ENCODE measurements around the gene MTFMT. TPM values are rescaled to one million over a fixed set of nuclear protein-coding genes. Genes with fewer than 3 reads are reported as not detected.

The MTFMT gene
- total and polyA plus RNA-seq, 2 donors (not counting 1 experiment from before 2014, with no cell fraction given), result 16.6 to 17.0 TPM

DNA sequence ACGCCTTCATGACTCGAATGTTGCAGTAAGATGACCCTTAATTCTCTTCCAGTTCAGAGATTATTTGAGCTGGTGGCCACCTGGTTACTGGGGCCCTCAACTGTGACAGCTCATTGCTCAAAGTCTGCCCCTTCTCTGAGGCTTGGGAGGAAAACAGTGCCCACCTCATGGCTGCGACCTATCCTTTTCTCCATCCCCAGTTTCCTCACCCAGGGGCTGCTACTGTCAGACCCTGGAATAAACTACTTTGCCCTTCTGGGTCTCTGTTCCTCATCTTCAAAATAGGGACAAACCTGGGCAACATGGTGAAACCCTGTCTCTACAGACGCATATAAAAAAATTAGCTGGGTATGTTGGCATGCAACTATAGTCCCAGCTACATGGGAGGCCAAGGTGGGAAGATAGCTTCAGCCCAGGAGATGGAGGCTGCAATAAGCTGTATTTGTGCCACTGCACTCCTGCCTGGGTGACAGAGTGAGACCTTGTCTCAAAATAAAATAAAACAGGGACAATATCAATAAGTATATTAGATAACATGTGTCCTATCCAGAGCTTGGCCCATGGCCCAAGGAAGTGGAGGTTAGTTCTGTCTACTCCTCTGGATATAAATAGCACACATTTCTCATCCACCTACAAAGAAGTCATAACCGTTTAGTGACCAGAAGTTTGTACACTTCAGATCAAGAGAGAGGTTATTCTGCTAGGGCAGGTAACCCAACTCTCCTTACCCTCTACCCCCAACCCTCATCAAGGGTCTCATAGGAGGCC, 40.5 kb upstream of the MTFMT start:
- H3K9me3 ChIP-seq (ENCODE audit: control insufficient read depth, insufficient read depth, low read depth, low read length), result no peaks in the 10 kb centered on the region
- peaks cover 44% of the 10 kb centered on the region for H3K4me1 ChIP-seq (ENCODE audit: control insufficient read depth, extremely low read depth, insufficient read depth, low read length)
- H2AFZ ChIP-seq (ENCODE audit: low read length), result no peak overlapping the region
- TF ChIP-seq EZH2 (IDR thresholded peaks at IDR 0.05; ENCODE audit: low read length, missing control alignments), result no peak
- TF ChIP-seq, protein P1, sequence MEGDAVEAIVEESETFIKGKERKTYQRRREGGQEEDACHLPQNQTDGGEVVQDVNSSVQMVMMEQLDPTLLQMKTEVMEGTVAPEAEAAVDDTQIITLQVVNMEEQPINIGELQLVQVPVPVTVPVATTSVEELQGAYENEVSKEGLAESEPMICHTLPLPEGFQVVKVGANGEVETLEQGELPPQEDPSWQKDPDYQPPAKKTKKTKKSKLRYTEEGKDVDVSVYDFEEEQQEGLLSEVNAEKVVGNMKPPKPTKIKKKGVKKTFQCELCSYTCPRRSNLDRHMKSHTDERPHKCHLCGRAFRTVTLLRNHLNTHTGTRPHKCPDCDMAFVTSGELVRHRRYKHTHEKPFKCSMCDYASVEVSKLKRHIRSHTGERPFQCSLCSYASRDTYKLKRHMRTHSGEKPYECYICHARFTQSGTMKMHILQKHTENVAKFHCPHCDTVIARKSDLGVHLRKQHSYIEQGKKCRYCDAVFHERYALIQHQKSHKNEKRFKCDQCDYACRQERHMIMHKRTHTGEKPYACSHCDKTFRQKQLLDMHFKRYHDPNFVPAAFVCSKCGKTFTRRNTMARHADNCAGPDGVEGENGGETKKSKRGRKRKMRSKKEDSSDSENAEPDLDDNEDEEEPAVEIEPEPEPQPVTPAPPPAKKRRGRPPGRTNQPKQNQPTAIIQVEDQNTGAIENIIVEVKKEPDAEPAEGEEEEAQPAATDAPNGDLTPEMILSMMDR (conservative IDR thresholded peaks at IDR 0.05 in 1 of 2, IDR thresholded peaks at IDR 0.05 in 1 of 2; ENCODE audit: low read depth in 1 of 2, low read length in 2 of 2), result no peak
- no peak overlapping the region for H3K4me3 ChIP-seq (replicated peaks in 1 of 4; ENCODE audit: control extremely low read depth in 1 of 4, insufficient read depth in 1 of 4, low read depth in 3 of 4, low read length in 4 of 4)
- H3K27me3 ChIP-seq (ENCODE audit: control insufficient read depth, insufficient read depth, low read length), result peaks cover 7% of the 10 kb centered on the region
- H3K9ac ChIP-seq (ENCODE audit: insufficient read depth, low read length), result no peak overlapping the region
- peak overlapping the region; percentile 68 for H3K27ac ChIP-seq (ENCODE audit: insufficient read depth, low read length)
- no peaks in the 10 kb centered on the region for H4K20me1 ChIP-seq (ENCODE audit: control insufficient read depth, extremely low read depth, insufficient read depth, low read length)
- no peaks in the 10 kb centered on the region for H3K36me3 ChIP-seq (ENCODE audit: control insufficient read depth, insufficient read depth, low read length)
- DNase-seq (ENCODE audit: low read depth in 2 of 2), result no peak
- H3K79me2 ChIP-seq (ENCODE audit: control insufficient read depth, insufficient read depth, low read length), result no peaks in the 10 kb centered on the region
- H3K4me2 ChIP-seq (ENCODE audit: extremely low read depth, insufficient read depth, low read length), result peak overlapping the region; percentile 47

DNA sequence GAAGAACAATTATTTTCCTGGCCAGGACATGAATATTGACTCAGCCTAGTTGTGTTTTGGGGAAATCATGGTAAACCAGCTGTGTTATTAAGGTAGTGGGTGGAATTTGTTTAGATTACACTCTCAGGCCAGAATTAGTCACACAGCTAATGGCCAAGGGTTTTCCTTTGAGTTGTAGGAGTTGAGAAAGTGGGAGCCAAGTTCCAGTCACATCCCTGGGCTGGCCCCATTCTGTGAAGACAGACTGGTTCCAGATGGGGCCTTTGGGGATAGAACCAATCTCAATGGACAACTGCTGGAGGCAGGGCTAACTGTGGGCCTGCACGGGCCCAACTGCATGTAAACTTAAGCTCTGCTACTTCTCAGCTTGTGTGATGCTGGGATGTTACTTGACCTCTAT, 39.7 kb upstream of the MTFMT start:
- Histone ChIP-seq H4K20me1 (ENCODE audit: control insufficient read depth, extremely low read depth, insufficient read depth, low read length) (no peaks in the 10 kb centered on the region), H3K4me2 (ENCODE audit: extremely low read depth, insufficient read depth, low read length) (no peak overlapping the region), H3K36me3 (ENCODE audit: control insufficient read depth, insufficient read depth, low read length) (no peaks in the 10 kb centered on the region), H3K27ac (ENCODE audit: insufficient read depth, low read length) (peak overlapping the region; percentile 78), H3K79me2 (ENCODE audit: control insufficient read depth, insufficient read depth, low read length) (no peaks in the 10 kb centered on the region), H3K9me3 (ENCODE audit: control insufficient read depth, insufficient read depth, low read depth, low read length) (no peaks in the 10 kb centered on the region), H3K27me3 (ENCODE audit: control insufficient read depth, insufficient read depth, low read length) (peaks cover 9% of the 10 kb centered on the region), H3K9ac (ENCODE audit: insufficient read depth, low read length) (no peak overlapping the region), H3K4me3 (replicated peaks in 1 of 4; ENCODE audit: control extremely low read depth in 1 of 4, insufficient read depth in 1 of 4, low read depth in 3 of 4, low read length in 4 of 4) (no peak overlapping the region), H3K4me1 (ENCODE audit: control insufficient read depth, extremely low read depth, insufficient read depth, low read length) (peaks cover 44% of the 10 kb centered on the region), H2AFZ (ENCODE audit: low read length) (no peak overlapping the region)
- peak; percentile 95 to 100 for DNase-seq (ENCODE audit: low read depth in 2 of 2)
- TF ChIP-seq, protein P1 (conservative IDR thresholded peaks at IDR 0.05 in 1 of 2, IDR thresholded peaks at IDR 0.05 in 1 of 2; ENCODE audit: low read depth in 1 of 2, low read length in 2 of 2), result no peak
- no peak for TF ChIP-seq EZH2 (IDR thresholded peaks at IDR 0.05; ENCODE audit: low read length, missing control alignments)

DNA sequence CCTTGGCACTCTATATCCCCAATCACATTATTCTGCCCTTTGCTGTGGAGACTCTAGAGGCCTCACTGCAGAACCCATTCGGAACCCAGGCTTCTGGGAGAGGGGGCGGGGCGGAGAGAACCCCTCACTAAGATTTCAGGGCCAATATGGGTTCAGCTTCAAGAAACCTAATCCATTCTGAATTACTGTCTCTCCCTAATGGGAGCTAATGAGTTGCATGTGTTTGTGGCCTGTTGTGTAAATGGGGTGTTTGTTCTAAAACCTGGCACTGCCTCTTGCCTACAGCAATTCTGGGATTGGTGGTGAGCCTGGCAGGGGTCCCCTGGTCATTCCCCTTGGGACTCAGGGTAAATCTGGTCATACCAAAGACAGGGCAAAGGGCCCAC, 39.0 kb upstream of the MTFMT start:
- peak overlapping the region; percentile 78 for H3K27ac ChIP-seq (ENCODE audit: insufficient read depth, low read length)
- peak overlapping the region; percentile 49 for H3K4me2 ChIP-seq (ENCODE audit: extremely low read depth, insufficient read depth, low read length)

More for the DNA sequence above, 39.0 kb upstream of the MTFMT start:
- Histone ChIP-seq H3K9ac (ENCODE audit: insufficient read depth, low read length) (no peak overlapping the region), H3K79me2 (ENCODE audit: control insufficient read depth, insufficient read depth, low read length) (no peaks in the 10 kb centered on the region), H3K27me3 (ENCODE audit: control insufficient read depth, insufficient read depth, low read length) (peaks cover 9% of the 10 kb centered on the region), H3K4me3 (replicated peaks in 1 of 4; ENCODE audit: control extremely low read depth in 1 of 4, insufficient read depth in 1 of 4, low read depth in 3 of 4, low read length in 4 of 4) (peak overlapping the region in 2 of 4 experiments; percentile 27 to 80), H2AFZ (ENCODE audit: low read length) (no peak overlapping the region), H3K36me3 (ENCODE audit: control insufficient read depth, insufficient read depth, low read length) (no peaks in the 10 kb centered on the region), H3K4me1 (ENCODE audit: control insufficient read depth, extremely low read depth, insufficient read depth, low read length) (peaks cover 44% of the 10 kb centered on the region), H4K20me1 (ENCODE audit: control insufficient read depth, extremely low read depth, insufficient read depth, low read length) (no peaks in the 10 kb centered on the region), H3K9me3 (ENCODE audit: control insufficient read depth, insufficient read depth, low read depth, low read length) (no peaks in the 10 kb centered on the region)
- no peak for TF ChIP-seq EZH2 (IDR thresholded peaks at IDR 0.05; ENCODE audit: low read length, missing control alignments)
- TF ChIP-seq, protein P1 (conservative IDR thresholded peaks at IDR 0.05 in 1 of 2, IDR thresholded peaks at IDR 0.05 in 1 of 2; ENCODE audit: low read depth in 1 of 2, low read length in 2 of 2), result no peak
- no peak for DNase-seq (ENCODE audit: low read depth in 2 of 2)

Data from fibroblast of lung (primary cell).